Activated gamma-delta T cell treated with anti-CD3 and anti-CD28 coated beads, Interleukin-2, amount 50 U/mL, for 16 hours (primary cell): ENCODE data around the gene TARM1.
A peak's percentile ranks its signal among the peaks of the same experiment; 100 is the strongest.

Experiments
- DNase-seq: peaks from one replicate; pipeline ENCODE4 v3.0.0-alpha.2; 2020; ENCODE audit warnings: low read depth

TARM1 gene

DNA sequence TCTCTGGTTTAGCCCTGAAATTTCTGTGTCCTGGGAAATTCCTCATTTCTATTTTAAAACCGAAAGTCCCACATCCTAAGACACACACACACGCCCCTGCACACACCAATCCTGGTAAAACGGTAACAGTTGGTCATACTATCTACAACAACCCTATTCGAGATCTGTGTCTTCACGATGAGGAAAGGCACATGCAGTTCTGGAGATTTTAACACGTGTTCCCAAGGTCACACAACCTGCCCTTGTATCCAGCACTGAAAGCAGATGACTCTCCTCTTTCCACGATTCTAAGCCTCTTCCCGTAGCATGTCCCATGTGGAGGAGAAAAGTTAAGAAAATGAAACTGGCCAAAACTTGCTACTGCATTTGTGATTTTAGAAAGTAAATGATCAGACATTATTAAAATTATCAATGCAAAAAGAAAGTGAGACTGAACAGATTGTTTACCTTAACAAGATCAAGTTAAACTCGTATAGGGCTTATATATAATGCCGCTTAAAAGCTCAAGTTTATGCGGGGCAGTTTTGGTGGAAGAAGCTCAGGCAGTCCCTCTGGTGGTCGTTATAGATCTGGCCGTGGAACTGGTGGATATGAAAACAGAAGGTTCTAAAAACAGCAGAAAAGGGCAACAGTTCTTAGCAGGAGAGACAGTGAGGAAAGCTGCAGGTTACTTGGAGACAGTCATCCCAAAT, 50.1 kb downstream of the TARM1 start:
- DNase-seq = no peak

DNA sequence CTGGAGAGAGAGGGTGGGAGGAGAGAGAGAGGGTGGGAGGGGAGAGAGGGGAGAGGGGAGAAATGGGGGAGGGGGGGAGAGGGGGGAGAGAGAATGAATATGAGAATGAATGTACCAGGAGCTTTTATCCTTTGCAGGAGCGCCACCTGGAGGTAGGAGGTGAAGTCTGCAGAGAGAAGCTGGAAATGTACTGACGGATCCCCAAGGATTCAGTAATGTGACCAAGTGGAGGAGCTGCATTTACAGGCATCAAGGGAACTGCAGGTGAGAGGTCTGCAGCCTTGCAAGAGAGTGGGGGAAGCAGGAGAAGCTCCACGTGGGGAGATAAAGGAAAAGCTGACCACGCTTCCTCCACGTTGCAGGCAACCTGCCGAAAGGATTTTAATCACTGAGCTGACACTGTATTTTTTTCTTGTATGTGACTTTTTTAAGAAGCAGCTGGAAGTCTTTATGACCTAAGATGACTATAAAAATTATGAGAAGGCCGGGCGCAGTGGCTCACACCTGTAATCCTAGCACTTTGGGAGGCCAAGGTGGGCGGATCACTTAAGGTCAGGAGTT, 51.2 kb downstream of the TARM1 start:
- DNase-seq = peak; percentile 36

GRCh38 chr19:54029301-54029700, 51.9 kb downstream of the TARM1 start:
- DNase-seq = no peak

GRCh38 chr19:54026656-54027055, 54.5 kb downstream of the TARM1 start:
- no peak for DNase-seq

DNA sequence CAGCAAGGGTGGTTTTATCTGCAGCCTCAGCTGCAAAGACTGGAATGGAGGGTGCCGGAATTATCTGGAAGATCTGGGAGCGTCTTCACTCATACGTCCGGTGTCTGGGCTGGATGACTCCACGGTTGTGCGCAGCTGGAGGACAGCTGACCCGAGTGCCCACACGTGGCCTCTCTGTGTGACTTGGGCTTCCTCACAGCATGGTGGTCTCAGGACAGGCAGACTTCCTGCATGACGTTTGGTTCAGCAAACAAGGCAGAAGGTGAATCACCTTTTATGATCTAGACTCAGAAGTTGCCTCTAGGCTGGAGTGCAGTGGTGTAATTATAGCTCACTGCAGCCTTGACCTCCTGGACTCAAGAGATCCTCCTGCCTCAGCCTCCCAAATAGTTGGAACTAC, 56.5 kb downstream of the TARM1 start:
- no peak for DNase-seq

GRCh38 chr19:54023191-54023590, 58.0 kb downstream of the TARM1 start:
- DNase-seq = no peak

DNA sequence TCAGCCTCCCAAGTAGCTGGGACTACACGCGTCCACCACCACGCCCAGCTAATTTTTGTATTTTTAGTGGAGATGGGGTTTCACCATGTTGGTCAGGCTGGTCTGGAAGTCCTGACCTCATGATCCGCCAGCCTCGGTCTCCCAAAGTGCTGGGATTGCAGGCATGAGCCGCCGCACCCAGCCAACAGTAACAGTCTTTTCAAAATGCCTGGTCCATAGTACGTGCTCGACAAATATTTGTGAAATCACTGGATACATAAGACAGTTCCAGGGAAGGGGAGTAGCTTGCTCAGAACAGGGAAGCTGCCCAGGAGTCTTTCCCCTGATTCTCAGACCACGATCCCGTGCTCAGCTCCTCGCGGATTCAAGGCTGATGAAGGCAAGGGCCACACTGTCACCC, 59.2 kb downstream of the TARM1 start:
- no peak for DNase-seq

DNA sequence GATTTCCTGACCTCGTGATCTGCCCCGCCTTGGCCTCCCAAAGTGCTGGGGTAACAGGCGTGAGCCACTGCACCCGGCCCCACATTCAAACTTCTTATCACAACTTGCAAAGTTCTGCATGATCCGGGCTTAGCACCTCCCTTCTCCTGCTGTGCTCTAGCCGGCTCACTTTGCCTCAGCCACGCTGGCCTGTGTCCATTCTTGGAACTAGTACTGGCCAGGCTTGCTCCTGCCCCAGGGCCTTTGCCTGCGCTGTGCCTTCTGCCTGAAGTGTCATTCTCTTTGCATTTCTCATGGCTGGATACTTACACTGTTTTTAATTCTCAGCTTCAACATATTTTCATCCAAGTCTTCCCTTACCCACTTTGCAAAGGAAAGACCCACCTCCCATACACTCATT, 59.8 kb downstream of the TARM1 start:
- no peak for DNase-seq
